Parathyroid adenoma (tissue), 2 donors: Measurements from ENCODE around the gene DNAH10.

Experiments used
- H2AFZ ChIP-seq: fragments of 300-600 bp; sonication (generic); one replicate; pipeline ENCODE4 v1.7.0; 2017; ENCODE audit warnings: antibody characterized with exemption, mild to moderate bottlenecking
- H3K27ac ChIP-seq: fragments of 300-600 bp; sonication (generic); one replicate; pipeline ENCODE4 v1.7.0; 2017
- H3K27me3 ChIP-seq: fragments of 300-600 bp; sonication (generic); one replicate; pipeline ENCODE4 v1.7.0; 2017; ENCODE audit warnings: low read length; ENCODE audit not compliant: control insufficient read depth, insufficient read depth
- H3K36me3 ChIP-seq: fragments of 300-600 bp; sonication (generic); one replicate; pipeline ENCODE4 v1.7.0; 2017; ENCODE audit warnings: low read length; ENCODE audit not compliant: control insufficient read depth, insufficient read depth
- H3K4me1 ChIP-seq: fragments of 300-600 bp; sonication (generic); one replicate; pipeline ENCODE4 v1.7.0; 2017; ENCODE audit warnings: control low read depth
- H3K4me2 ChIP-seq: fragments of 300-600 bp; sonication (generic); one replicate; pipeline ENCODE4 v1.7.0; 2017; ENCODE audit warnings: low read length
- H3K4me3 ChIP-seq: fragments of 300-600 bp; sonication (generic); one replicate; pipeline ENCODE4 v1.7.0; 2017; ENCODE audit warnings: low read depth, low read length
- H3K79me2 ChIP-seq: fragments of 300-600 bp; sonication (generic); one replicate; pipeline ENCODE4 v1.7.0; 2017; ENCODE audit warnings: control low read depth
- H3K9ac ChIP-seq: fragments of 300-600 bp; sonication (generic); one replicate; pipeline ENCODE4 v1.7.0; 2017; ENCODE audit warnings: mild to moderate bottlenecking
- H3K9me3 ChIP-seq: fragments of 300-600 bp; sonication (generic); one replicate; pipeline ENCODE4 v1.7.0; 2017; ENCODE audit warnings: low read length; ENCODE audit not compliant: control insufficient read depth
- CTCF ChIP-seq: fragments of 300-600 bp; sonication (generic); IDR thresholded peaks from one replicate; pipeline ENCODE4 v1.7.0; 2017; ENCODE audit warnings: antibody characterized with exemption, mild to moderate bottlenecking
- donor health status: primary hyperparathyroidism.

Gene DNAH10

GRCh38 chr12:123948401-123948795 is 186.3 kb downstream of the DNAH10 start:
- Histone ChIP-seq H3K79me2 (peaks cover 30% of the 10 kb centered on the region), H3K27me3 (no peaks in the 10 kb centered on the region), H3K4me2 (no peak overlapping the region), H3K4me1 (no peaks in the 10 kb centered on the region), H3K36me3 (no peaks in the 10 kb centered on the region), H3K27ac (no peak overlapping the region), H3K4me3 (no peak overlapping the region), H2AFZ (no peak overlapping the region), H3K9ac (no peak overlapping the region), H3K9me3 (no peaks in the 10 kb centered on the region)
- no peak for TF ChIP-seq CTCF

- Histone ChIP-seq H3K9me3 (no peaks in the 10 kb centered on the region), H3K4me2 (no peak overlapping the region), H3K79me2 (peaks cover 34% of the 10 kb centered on the region), H3K36me3 (no peaks in the 10 kb centered on the region), H3K27me3 (no peaks in the 10 kb centered on the region), H3K4me3 (no peak overlapping the region), H2AFZ (no peak overlapping the region), H3K27ac (no peak overlapping the region), H3K4me1 (no peaks in the 10 kb centered on the region), H3K9ac (no peak overlapping the region)
- TF ChIP-seq CTCF: no peak
These were observed 187.0 kb downstream of the DNAH10 start for GRCh38 chr12:123948796-123949769.

- no peak overlapping the region for H3K9ac ChIP-seq
- no peak overlapping the region for H3K27ac ChIP-seq
- no peak overlapping the region for H2AFZ ChIP-seq
- H3K4me2 ChIP-seq: no peak overlapping the region
- no peaks in the 10 kb centered on the region for H3K9me3 ChIP-seq
- H3K79me2 ChIP-seq: peaks cover 38% of the 10 kb centered on the region
- H3K27me3 ChIP-seq: no peaks in the 10 kb centered on the region
- no peak overlapping the region for H3K4me3 ChIP-seq
- no peaks in the 10 kb centered on the region for H3K36me3 ChIP-seq
- no peak for TF ChIP-seq CTCF
- no peaks in the 10 kb centered on the region for H3K4me1 ChIP-seq
These were observed 187.7 kb downstream of the DNAH10 start for GRCh38 chr12:123949770-123950165.

GRCh38 chr12:123950476-123951349 is 188.6 kb downstream of the DNAH10 start:
- H3K27ac ChIP-seq: no peak overlapping the region
- H3K36me3 ChIP-seq: no peaks in the 10 kb centered on the region
- no peak overlapping the region for H3K4me3 ChIP-seq
- H3K4me2 ChIP-seq: no peak overlapping the region
- H3K27me3 ChIP-seq: no peaks in the 10 kb centered on the region
- no peaks in the 10 kb centered on the region for H3K9me3 ChIP-seq
- no peaks in the 10 kb centered on the region for H3K4me1 ChIP-seq
- H2AFZ ChIP-seq: no peak overlapping the region
- peaks cover 38% of the 10 kb centered on the region for H3K79me2 ChIP-seq
- H3K9ac ChIP-seq: no peak overlapping the region
- TF ChIP-seq CTCF: no peak
